ENCODE measurements around the gene CYTH1.

The CYTH1 gene

DNA sequence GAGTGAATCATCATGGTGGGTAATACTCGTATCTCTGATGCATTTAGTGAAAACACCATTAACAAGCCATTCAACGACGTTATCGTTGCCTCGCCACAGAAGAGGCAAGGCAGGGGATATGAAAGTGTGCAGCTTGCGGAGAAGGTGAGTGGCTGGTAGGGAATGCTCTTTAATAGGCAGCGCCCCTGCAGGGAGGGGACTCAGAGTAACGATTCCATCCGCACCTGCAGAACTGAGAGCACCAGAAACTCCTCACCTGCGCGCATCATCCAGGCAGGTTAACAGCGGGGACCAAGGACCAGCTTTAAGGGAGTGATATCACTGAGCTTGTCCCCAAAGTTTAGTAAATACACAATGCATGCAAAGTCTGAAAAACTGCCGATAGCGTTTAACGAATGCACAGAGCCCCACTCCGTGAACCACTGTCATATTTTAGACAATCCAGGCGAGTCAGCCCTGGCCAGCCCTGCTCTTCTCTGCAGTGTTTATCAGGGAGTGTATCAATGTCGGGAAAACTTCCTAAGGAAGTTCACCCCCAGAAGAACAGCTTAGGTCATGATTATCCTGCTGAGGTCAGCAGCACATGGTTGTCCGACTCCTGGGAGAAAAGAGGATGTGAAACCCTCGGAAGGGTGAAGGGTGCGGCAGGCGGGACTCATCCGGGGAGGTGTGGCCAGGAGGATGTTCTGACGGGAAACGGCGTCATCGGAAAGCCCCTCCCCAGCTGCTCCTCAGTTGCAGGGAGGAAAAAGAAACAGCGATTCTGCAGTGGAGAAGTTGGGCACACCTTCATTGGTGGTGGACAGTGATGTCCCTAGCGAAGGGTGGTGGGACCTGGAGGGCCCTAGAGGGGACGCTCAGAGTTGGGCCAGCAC lies 136.4 kb downstream of the CYTH1 start:
- TF ChIP-seq, protein P1, sequence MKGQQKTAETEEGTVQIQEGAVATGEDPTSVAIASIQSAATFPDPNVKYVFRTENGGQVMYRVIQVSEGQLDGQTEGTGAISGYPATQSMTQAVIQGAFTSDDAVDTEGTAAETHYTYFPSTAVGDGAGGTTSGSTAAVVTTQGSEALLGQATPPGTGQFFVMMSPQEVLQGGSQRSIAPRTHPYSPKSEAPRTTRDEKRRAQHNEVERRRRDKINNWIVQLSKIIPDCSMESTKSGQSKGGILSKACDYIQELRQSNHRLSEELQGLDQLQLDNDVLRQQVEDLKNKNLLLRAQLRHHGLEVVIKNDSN (IDR thresholded peaks at IDR 0.05): no peak
- no peak for TF ChIP-seq FOXM1 (IDR thresholded peaks at IDR 0.05; ENCODE audit: borderline replicate concordance, low read depth)
- TF ChIP-seq CREB1 (IDR thresholded peaks at IDR 0.05; ENCODE audit: low read depth): no peak

- TF ChIP-seq NFIC (IDR thresholded peaks at IDR 0.05): no peak
- TF ChIP-seq CEBPB (IDR thresholded peaks at IDR 0.05): no peak
- no peak for TF ChIP-seq YY1 (IDR thresholded peaks at IDR 0.05; ENCODE audit: low read depth)
- no peak for TF ChIP-seq TEAD4 (IDR thresholded peaks at IDR 0.05)
- TF ChIP-seq RAD21 (IDR thresholded peaks at IDR 0.05; ENCODE audit: low read depth): no peak
- no peak for TF ChIP-seq CREB1 (IDR thresholded peaks at IDR 0.05; ENCODE audit: low read depth)
- TF ChIP-seq TCF12 (IDR thresholded peaks at IDR 0.05; ENCODE audit: low read depth): no peak
- TF ChIP-seq TAF1 (IDR thresholded peaks at IDR 0.05; ENCODE audit: low read depth): no peak
Observed at GRCh38 chr17:78644931-78645351, 137.1 kb downstream of the CYTH1 start.

DNA sequence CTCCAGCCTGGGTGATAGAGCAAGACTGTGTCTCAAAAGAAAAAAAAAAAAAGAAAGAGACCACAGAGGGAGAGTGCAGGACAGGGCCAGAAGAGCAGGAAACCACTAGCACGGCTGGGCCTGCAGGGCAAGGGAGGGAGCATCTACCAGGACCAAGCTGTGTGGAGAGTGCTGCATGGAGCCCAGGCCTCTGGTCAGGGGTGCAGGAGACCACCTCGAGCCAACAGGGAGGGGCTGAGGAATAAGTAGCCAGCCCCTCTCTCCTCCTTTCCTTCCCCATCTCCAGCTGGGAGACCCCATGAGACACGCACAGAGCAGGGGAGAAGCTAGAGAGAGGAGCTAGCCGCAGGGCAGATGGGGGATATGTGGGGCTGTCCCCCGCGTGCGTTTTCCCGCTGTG lies 137.8 kb downstream of the CYTH1 start:
- TF ChIP-seq EP300 (IDR thresholded peaks at IDR 0.05; ENCODE audit: borderline replicate concordance) (no peak), YY1 (IDR thresholded peaks at IDR 0.05; ENCODE audit: low read depth) (no peak), TEAD4 (IDR thresholded peaks at IDR 0.05) (no peak), CEBPB (IDR thresholded peaks at IDR 0.05) (no peak), EGR1 (IDR thresholded peaks at IDR 0.05) (no peak), FOXM1 (IDR thresholded peaks at IDR 0.05; ENCODE audit: borderline replicate concordance, low read depth) (no peak), RAD21 (IDR thresholded peaks at IDR 0.05; ENCODE audit: low read depth) (no peak), TCF12 (IDR thresholded peaks at IDR 0.05; ENCODE audit: low read depth) (no peak), ZBTB7A (IDR thresholded peaks at IDR 0.05; ENCODE audit: low read depth) (no peak), REST (IDR thresholded peaks at IDR 0.05; ENCODE audit: low read depth) (no peak), NFIC (IDR thresholded peaks at IDR 0.05) (no peak), CREB1 (IDR thresholded peaks at IDR 0.05; ENCODE audit: low read depth) (no peak), TAF1 (IDR thresholded peaks at IDR 0.05; ENCODE audit: low read depth) (no peak)
- TF ChIP-seq, protein P2, sequence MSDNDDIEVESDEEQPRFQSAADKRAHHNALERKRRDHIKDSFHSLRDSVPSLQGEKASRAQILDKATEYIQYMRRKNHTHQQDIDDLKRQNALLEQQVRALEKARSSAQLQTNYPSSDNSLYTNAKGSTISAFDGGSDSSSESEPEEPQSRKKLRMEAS (IDR thresholded peaks at IDR 0.05): no peak
- TF ChIP-seq, protein P1 (IDR thresholded peaks at IDR 0.05): no peak

DNA sequence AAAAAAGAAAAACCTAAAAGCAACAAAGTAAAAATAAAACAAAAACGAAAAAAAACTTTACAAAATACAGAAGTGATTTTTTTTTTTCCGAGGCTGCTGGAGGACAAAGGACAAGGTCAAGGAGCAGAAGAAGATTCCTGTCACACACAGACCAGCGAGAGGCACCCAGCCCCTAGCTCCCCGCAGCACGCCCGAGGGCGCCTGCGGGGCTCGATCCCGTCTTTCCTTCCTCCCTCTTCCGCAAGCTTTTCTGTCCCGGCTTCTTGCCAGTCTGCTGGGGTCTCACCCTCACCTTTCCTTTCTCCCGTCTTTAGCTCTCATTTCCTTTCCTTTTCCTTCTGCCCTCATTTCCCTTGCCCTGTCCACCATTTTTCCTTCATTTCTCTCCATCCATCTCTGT lies 138.7 kb downstream of the CYTH1 start:
- no peak for TF ChIP-seq FOXM1 (IDR thresholded peaks at IDR 0.05; ENCODE audit: borderline replicate concordance, low read depth)
- TF ChIP-seq EGR1 (IDR thresholded peaks at IDR 0.05): no peak
- TF ChIP-seq ZBTB7A (IDR thresholded peaks at IDR 0.05; ENCODE audit: low read depth): no peak
- TF ChIP-seq TAF1 (IDR thresholded peaks at IDR 0.05; ENCODE audit: low read depth): no peak
- no peak for TF ChIP-seq EP300 (IDR thresholded peaks at IDR 0.05; ENCODE audit: borderline replicate concordance)
- no peak for TF ChIP-seq TCF12 (IDR thresholded peaks at IDR 0.05; ENCODE audit: low read depth)
- no peak for TF ChIP-seq NFIC (IDR thresholded peaks at IDR 0.05)
- TF ChIP-seq REST (IDR thresholded peaks at IDR 0.05; ENCODE audit: low read depth): no peak
- no peak for TF ChIP-seq CEBPB (IDR thresholded peaks at IDR 0.05)
- TF ChIP-seq, protein P2 (IDR thresholded peaks at IDR 0.05): no peak
- TF ChIP-seq TEAD4 (IDR thresholded peaks at IDR 0.05): no peak

DNA sequence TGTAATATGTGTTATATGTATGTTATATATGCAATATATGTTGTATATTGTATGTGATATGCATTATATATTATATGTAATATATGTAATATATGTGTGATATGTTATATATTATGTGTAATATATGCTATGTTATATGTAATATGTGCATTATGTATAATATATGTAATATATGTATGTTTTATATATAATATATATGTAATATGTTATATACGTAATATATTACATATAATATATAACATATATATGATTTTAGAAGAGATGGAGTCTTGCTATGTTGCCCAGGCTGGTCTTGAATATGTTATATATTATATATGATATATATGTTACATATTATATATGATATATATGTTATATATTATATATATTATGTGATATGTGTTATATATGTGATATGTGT lies 139.4 kb downstream of the CYTH1 start:
- TF ChIP-seq, protein P2 (IDR thresholded peaks at IDR 0.05): no peak
- TF ChIP-seq TCF12 (IDR thresholded peaks at IDR 0.05; ENCODE audit: low read depth) (no peak), EP300 (IDR thresholded peaks at IDR 0.05; ENCODE audit: borderline replicate concordance) (no peak), TAF1 (IDR thresholded peaks at IDR 0.05; ENCODE audit: low read depth) (no peak), YY1 (IDR thresholded peaks at IDR 0.05; ENCODE audit: low read depth) (no peak), RAD21 (IDR thresholded peaks at IDR 0.05; ENCODE audit: low read depth) (no peak), REST (IDR thresholded peaks at IDR 0.05; ENCODE audit: low read depth) (no peak), TEAD4 (IDR thresholded peaks at IDR 0.05) (no peak), CREB1 (IDR thresholded peaks at IDR 0.05; ENCODE audit: low read depth) (no peak)

Measured in Ishikawa (cell line).